Mesodermal cell (in vitro differentiated cells): ENCODE results near the gene JAG2.

ENCODE experiments used
- H3K27ac ChIP-seq: 2 replicates; pipeline ENCODE4 v1.7.0; 2013; ENCODE audit warnings: mild to moderate bottlenecking, low read depth, low read length, moderate library complexity; ENCODE audit not compliant: severe bottlenecking
- H3K36me3 ChIP-seq: 2 replicates; pipeline ENCODE4 v1.7.1; 2013; ENCODE audit warnings: mild to moderate bottlenecking, low read length, moderate library complexity; ENCODE audit not compliant: control insufficient read depth, insufficient read depth
- H3K4me1 ChIP-seq: one replicate; pipeline ENCODE4 v1.7.1; 2013; ENCODE audit warnings: mild to moderate bottlenecking, low read length; ENCODE audit not compliant: insufficient read depth, control insufficient read depth, poor library complexity, severe bottlenecking
- H3K4me3 ChIP-seq: 2 replicates; pipeline ENCODE4 v1.7.0; 2013; ENCODE audit warnings: low read length, control low read depth, mild to moderate bottlenecking; ENCODE audit not compliant: insufficient read depth, poor library complexity, severe bottlenecking; ENCODE audit errors: extremely low read depth
- H3K9me3 ChIP-seq: 2 replicates; pipeline ENCODE4 v1.7.1; 2013; ENCODE audit warnings: mild to moderate bottlenecking, low read length, moderate library complexity; ENCODE audit not compliant: control insufficient read depth
- WGBS, 2 experiments: methylation state at CpG; one replicate each; pipeline ENCODE4 v1.1.5; 2013; ENCODE audit warnings: missing lambda C conversion rate in 2 of 2; ENCODE audit not compliant: insufficient coverage in 2 of 2; 5-methylcytosine and 5-hydroxymethylcytosine counted together

JAG2 gene

DNA sequence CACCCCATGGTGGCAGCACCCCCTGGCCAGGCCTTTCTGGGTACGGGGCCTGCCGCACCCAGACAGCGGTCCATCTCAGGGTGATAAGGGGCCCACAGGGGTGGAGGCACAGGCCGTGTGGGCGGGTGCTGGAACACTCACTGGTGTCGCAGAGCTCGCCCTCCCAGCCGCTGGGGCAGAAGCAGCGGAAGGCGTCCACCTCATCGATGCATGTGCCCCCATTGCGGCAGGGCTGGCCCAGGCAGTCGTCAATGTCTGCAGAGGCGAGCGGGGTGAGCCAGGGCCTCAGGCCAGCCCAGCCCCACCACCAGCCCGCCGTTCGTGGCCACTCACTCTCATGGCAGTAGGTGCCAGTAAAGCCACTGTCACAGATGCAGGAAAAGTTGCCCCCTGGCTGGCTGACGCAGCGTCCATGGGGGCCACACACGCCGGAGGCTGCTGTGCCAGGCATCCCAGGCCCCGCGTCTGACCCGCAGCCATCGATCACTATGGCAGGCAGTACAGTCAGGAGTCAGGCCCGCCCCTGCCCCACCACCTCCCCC, 19.9 kb downstream of the JAG2 start:
- Histone ChIP-seq H3K4me1 (no peaks in the 10 kb centered on the region), H3K4me3 (no peak overlapping the region), H3K27ac (no peak overlapping the region), H3K36me3 (no peaks in the 10 kb centered on the region), H3K9me3 (no peaks in the 10 kb centered on the region)
- WGBS, 2 experiments = 89 to 93% methylated on average over 21 to 23 of the region's 27 CpGs

DNA sequence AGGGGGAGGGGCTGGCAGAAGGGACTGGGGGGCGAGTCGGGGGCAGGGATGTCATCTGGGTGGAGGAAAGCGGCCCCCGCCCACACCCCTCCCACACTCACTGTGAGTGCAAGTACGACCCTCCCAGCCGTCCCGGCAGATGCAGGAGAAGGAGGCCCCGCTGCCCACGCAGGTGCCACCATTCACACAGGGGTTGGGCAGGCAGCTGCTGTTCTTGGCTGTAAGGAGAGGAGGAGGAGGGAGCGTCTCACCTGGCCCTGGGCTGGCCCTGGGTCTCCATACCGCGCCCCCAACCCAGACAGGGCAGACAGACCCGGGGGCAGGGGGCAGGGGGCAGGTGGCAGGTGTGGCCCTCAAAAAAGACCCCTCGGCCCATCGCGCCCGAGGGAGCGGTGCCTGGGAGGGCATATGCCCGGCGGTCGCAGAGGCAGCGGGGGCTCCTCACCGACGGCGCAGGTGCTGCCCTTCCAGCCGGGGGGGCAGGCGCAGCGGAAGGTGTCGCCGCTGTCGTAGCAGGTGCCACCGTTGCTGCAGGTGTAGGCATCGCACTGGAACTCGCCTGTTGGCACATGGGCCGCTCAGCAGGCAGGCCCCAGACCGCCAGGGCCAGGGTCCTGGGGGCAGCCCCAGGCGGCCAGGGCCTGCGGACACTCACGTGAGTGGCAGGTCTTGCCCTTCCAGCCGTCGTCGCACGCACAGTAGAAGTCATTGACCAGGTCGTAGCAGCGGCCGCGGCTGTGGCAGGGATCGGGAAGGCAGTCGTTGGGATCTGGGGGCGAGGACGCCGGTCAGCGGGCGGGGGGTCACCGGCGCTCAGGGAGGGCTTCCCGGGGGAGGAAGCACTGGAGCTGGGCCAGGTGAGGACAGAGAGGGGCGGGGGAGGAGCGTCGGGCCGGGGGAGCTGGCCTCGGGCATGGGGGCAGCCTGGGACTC, 20.6 kb downstream of the JAG2 start:
- Histone ChIP-seq H3K27ac (no peak overlapping the region), H3K36me3 (no peaks in the 10 kb centered on the region), H3K4me3 (no peak overlapping the region), H3K9me3 (no peaks in the 10 kb centered on the region), H3K4me1 (no peaks in the 10 kb centered on the region)
- WGBS, 2 experiments = 94 to 97% methylated on average over 36 to 55 of the region's 62 CpGs

GRCh38 chr14:105146976-105147635, 21.5 kb downstream of the JAG2 start:
- 90 to 97% methylated on average over 16 to 17 of the region's 22 CpGs for WGBS, 2 experiments
- no peak overlapping the region for H3K4me3 ChIP-seq
- H3K4me1 ChIP-seq = no peaks in the 10 kb centered on the region
- no peaks in the 10 kb centered on the region for H3K9me3 ChIP-seq
- H3K36me3 ChIP-seq = no peaks in the 10 kb centered on the region
- H3K27ac ChIP-seq = no peak overlapping the region

- Histone ChIP-seq H3K27ac (no peak overlapping the region), H3K9me3 (no peaks in the 10 kb centered on the region), H3K4me1 (no peaks in the 10 kb centered on the region), H3K4me3 (no peak overlapping the region), H3K36me3 (no peaks in the 10 kb centered on the region)
- 92 to 93% methylated on average over 36 to 37 of the region's 40 CpGs for WGBS, 2 experiments
Measured at GRCh38 chr14:105146181-105146975, 22.2 kb downstream of the JAG2 start.

DNA sequence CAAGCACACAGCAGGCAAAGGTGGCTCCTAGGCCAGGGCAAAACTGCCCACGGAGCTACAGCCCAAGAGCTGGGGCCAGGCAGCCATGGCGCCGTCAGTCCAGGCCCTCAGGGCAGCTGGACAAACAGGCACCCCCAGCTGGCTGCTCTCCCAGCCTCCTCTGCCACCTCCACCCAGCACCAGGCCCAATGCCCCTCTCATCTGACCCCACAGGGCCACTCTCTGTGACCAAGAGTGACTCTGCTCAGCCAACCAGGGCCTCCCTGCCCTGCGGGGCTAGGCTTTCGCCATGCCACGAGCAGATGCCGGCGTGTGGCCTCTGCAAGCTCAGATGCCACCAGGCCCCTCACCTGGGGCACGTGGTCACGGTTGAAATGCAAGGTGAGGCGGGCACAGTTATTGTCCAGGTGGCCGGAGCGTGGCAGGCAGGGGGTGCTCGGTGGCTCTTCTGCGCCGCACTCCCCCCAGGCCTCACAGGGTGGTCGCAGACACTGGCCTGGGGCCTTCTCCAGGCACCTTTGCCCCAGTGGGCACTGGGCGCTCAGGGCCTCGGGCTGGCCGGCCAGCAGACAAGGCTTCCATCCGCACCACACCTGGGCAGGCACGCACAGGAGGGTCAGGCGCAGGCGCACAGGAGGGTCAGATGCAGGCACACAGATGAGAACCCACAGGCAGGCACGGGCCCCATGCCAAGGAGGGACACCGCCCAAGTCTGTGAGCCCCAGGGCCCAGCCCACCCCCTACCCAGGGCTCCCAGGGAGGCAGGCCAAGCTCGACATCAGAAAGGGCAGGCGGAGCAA, 23.0 kb downstream of the JAG2 start:
- no peak overlapping the region for H3K27ac ChIP-seq
- H3K4me3 ChIP-seq = no peak overlapping the region
- H3K4me1 ChIP-seq = no peaks in the 10 kb centered on the region
- no peaks in the 10 kb centered on the region for H3K36me3 ChIP-seq
- H3K9me3 ChIP-seq = no peaks in the 10 kb centered on the region
- 90 to 93% methylated on average over 25 to 26 of the region's 28 CpGs for WGBS, 2 experiments

GRCh38 chr14:105144666-105145380, 23.8 kb downstream of the JAG2 start:
- Histone ChIP-seq H3K9me3 (peaks cover 6% of the 10 kb centered on the region), H3K4me1 (no peaks in the 10 kb centered on the region), H3K4me3 (no peak overlapping the region), H3K36me3 (no peaks in the 10 kb centered on the region), H3K27ac (no peak overlapping the region)
- 94% methylated on average over 24 to 27 of the region's 32 CpGs for WGBS, 2 experiments

DNA sequence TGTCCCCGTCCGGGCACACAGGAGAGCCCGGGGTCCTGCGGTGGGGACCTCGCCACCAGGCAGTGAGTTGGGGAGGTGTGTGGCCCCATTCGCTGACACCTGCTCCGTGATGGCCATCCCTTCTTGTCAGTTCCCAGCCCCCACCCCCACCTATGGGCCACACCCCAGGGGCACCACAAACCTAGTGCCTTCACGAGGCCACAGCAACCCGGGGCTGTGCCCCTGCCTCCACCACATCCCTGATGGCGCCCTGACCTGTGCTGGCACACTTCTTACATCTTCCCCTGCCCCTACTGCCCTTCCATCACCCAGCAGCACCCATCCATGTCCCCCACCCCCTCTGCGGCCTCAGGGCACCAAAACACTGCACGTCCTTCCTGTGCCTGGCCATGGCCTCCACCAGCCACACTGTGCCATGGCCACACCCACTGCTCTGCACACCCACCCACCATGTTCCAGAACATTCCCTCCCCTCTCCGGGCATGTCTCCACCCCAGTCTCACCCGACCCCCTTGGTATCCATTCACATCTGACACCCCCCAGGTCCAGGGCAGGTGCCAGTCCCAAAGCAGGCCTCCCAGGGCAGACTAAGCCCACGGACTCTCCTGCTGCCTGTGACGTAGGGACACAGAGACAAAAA, 24.4 kb downstream of the JAG2 start:
- no peak overlapping the region for H3K27ac ChIP-seq
- no peaks in the 10 kb centered on the region for H3K4me1 ChIP-seq
- no peak overlapping the region for H3K4me3 ChIP-seq
- H3K9me3 ChIP-seq = peaks cover 13% of the 10 kb centered on the region
- 92 to 94% methylated on average over 9 to 12 of the region's 16 CpGs for WGBS, 2 experiments
- no peaks in the 10 kb centered on the region for H3K36me3 ChIP-seq

- no peaks in the 10 kb centered on the region for H3K4me1 ChIP-seq
- WGBS, 2 experiments = 94 to 95% methylated on average over 17 to 26 of the region's 27 CpGs
- H3K9me3 ChIP-seq = peaks cover 13% of the 10 kb centered on the region
- H3K36me3 ChIP-seq = no peaks in the 10 kb centered on the region
- H3K27ac ChIP-seq = no peak overlapping the region
- no peak overlapping the region for H3K4me3 ChIP-seq
Measured at GRCh38 chr14:105143451-105144025, 25.0 kb downstream of the JAG2 start.
